Loucy (cell line): Measurements from ENCODE around the gene FAM169A.

Source experiments
- H2AFZ ChIP-seq: fragments of 200-600 bp; sonication (generic); 2 replicates; pipeline ENCODE4 v1.6.0; 2016; ENCODE audit warnings: antibody characterized with exemption, mild to moderate bottlenecking, low read length, moderate library complexity
- H3F3A ChIP-seq: fragments of 200-600 bp; 2 replicates; pipeline ENCODE4 v1.6.0; 2016; ENCODE audit warnings: antibody characterized with exemption, low read depth, mild to moderate bottlenecking
- H3K27me3 ChIP-seq: fragments of 200-600 bp; sonication (generic); 2 replicates; pipeline ENCODE4 v1.6.1; 2014; ENCODE audit warnings: low read length, mild to moderate bottlenecking; ENCODE audit not compliant: insufficient read depth, poor library complexity, severe bottlenecking
- H3K36me3 ChIP-seq: fragments of 200-600 bp; sonication (generic); 2 replicates; pipeline ENCODE4 v1.6.1; 2016; ENCODE audit warnings: low read length; ENCODE audit not compliant: insufficient read depth
- H3K4me1 ChIP-seq: fragments of 200-600 bp; sonication (generic); 2 replicates; pipeline ENCODE4 v1.5.1; 2014; ENCODE audit warnings: low read length, mild to moderate bottlenecking; ENCODE audit not compliant: insufficient read depth, poor library complexity, severe bottlenecking
- H3K4me2 ChIP-seq: fragments of 200-600 bp; sonication (generic); 2 replicates; pipeline ENCODE4 v1.6.0; 2014; ENCODE audit warnings: antibody characterized with exemption, low read length, low read depth, mild to moderate bottlenecking; ENCODE audit not compliant: poor library complexity, severe bottlenecking
- H3K4me3 ChIP-seq: fragments of 200-600 bp; sonication (generic); 2 replicates; pipeline ENCODE4 v1.5.1; 2014; ENCODE audit warnings: low read length, mild to moderate bottlenecking, mixed read lengths; ENCODE audit not compliant: poor library complexity, severe bottlenecking
- H3K79me2 ChIP-seq: fragments of 200-600 bp; sonication (generic); 2 replicates; pipeline ENCODE4 v1.6.1; 2014; ENCODE audit warnings: low read length; ENCODE audit not compliant: insufficient read depth
- H3K9ac ChIP-seq: fragments of 200-600 bp; sonication (generic); 2 replicates; pipeline ENCODE4 v1.6.0; 2014; ENCODE audit warnings: mild to moderate bottlenecking, low read depth, low read length, moderate library complexity; ENCODE audit not compliant: poor library complexity, severe bottlenecking
- H3K9me2 ChIP-seq: fragments of 200-600 bp; sonication (generic); replicated peaks from 2 replicates; pipeline ENCODE4 v1.6.1; 2016; ENCODE audit warnings: low read depth, low read length, mixed read lengths
- H3K9me3 ChIP-seq: fragments of 200-600 bp; sonication (generic); 2 replicates; pipeline ENCODE4 v1.6.1; 2014; ENCODE audit warnings: mild to moderate bottlenecking, antibody characterized with exemption, low read length, low read depth; ENCODE audit not compliant: insufficient read depth
- H4K20me1 ChIP-seq: fragments of 200-600 bp; sonication (generic); 2 replicates; pipeline ENCODE4 v1.6.0; 2014; ENCODE audit warnings: antibody characterized with exemption, low read length, mild to moderate bottlenecking; ENCODE audit not compliant: insufficient read depth, poor library complexity, severe bottlenecking
- EZH2phosphoT487 ChIP-seq: fragments of 200-600 bp; IDR thresholded peaks from 2 replicates; pipeline ENCODE4 v1.6.1; 2018; ENCODE audit warnings: antibody characterized with exemption, mild to moderate bottlenecking, moderate library complexity, borderline replicate concordance
- TF ChIP-seq, protein P1 (sequence below): fragments of 200-600 bp; sonication (generic); conservative IDR thresholded peaks from 2 replicates; pipeline ENCODE4 v1.5.1; 2014; ENCODE audit warnings: mild to moderate bottlenecking, antibody characterized with exemption, low read length

FAM169A gene

GRCh38 chr5:74903165-74903787 is 37.1 kb upstream of the FAM169A start:
- no peaks in the 10 kb centered on the region for H3K36me3 ChIP-seq
- no peak overlapping the region for H3K9ac ChIP-seq
- no peaks in the 10 kb centered on the region for H3K9me2 ChIP-seq
- no peaks in the 10 kb centered on the region for H3K79me2 ChIP-seq
- H4K20me1 ChIP-seq = no peaks in the 10 kb centered on the region
- H3K4me3 ChIP-seq = no peak overlapping the region
- TF ChIP-seq EZH2phosphoT487 = no peak
- TF ChIP-seq, protein P1, sequence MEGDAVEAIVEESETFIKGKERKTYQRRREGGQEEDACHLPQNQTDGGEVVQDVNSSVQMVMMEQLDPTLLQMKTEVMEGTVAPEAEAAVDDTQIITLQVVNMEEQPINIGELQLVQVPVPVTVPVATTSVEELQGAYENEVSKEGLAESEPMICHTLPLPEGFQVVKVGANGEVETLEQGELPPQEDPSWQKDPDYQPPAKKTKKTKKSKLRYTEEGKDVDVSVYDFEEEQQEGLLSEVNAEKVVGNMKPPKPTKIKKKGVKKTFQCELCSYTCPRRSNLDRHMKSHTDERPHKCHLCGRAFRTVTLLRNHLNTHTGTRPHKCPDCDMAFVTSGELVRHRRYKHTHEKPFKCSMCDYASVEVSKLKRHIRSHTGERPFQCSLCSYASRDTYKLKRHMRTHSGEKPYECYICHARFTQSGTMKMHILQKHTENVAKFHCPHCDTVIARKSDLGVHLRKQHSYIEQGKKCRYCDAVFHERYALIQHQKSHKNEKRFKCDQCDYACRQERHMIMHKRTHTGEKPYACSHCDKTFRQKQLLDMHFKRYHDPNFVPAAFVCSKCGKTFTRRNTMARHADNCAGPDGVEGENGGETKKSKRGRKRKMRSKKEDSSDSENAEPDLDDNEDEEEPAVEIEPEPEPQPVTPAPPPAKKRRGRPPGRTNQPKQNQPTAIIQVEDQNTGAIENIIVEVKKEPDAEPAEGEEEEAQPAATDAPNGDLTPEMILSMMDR = peak; percentile 90
- no peak overlapping the region for H3K4me2 ChIP-seq
- H3F3A ChIP-seq = no peaks in the 10 kb centered on the region
- no peaks in the 10 kb centered on the region for H3K4me1 ChIP-seq
- 0 out of 2 replicates have a peak overlapping the region, but pooled peaks have one; percentile 26 for H2AFZ ChIP-seq
- no peaks in the 10 kb centered on the region for H3K27me3 ChIP-seq
- H3K9me3 ChIP-seq = no peaks in the 10 kb centered on the region

GRCh38 chr5:74897049-74897448 is 30.9 kb upstream of the FAM169A start:
- Histone ChIP-seq H3K4me3 (no peak overlapping the region), H3K4me1 (no peaks in the 10 kb centered on the region), H3K9me2 (no peaks in the 10 kb centered on the region), H3K4me2 (no peak overlapping the region), H2AFZ (no peak overlapping the region), H3K36me3 (no peaks in the 10 kb centered on the region), H3K27me3 (no peaks in the 10 kb centered on the region), H4K20me1 (no peaks in the 10 kb centered on the region), H3K9me3 (no peaks in the 10 kb centered on the region), H3K9ac (no peak overlapping the region), H3F3A (no peaks in the 10 kb centered on the region), H3K79me2 (no peaks in the 10 kb centered on the region)
- TF ChIP-seq EZH2phosphoT487 = no peak
- TF ChIP-seq, protein P1 = no peak

- no peaks in the 10 kb centered on the region for H3F3A ChIP-seq
- no peak overlapping the region for H3K4me2 ChIP-seq
Observed at GRCh38 chr5:74895906-74896305, 29.7 kb upstream of the FAM169A start.

More at GRCh38 chr5:74895906-74896305, 29.7 kb upstream of the FAM169A start:
- Histone ChIP-seq H3K9ac (no peak overlapping the region), H3K4me3 (no peak overlapping the region), H3K36me3 (no peaks in the 10 kb centered on the region), H3K79me2 (no peaks in the 10 kb centered on the region), H3K4me1 (no peaks in the 10 kb centered on the region), H2AFZ (no peak overlapping the region), H3K9me3 (no peaks in the 10 kb centered on the region), H3K27me3 (no peaks in the 10 kb centered on the region), H4K20me1 (no peaks in the 10 kb centered on the region), H3K9me2 (no peaks in the 10 kb centered on the region)
- no peak for TF ChIP-seq EZH2phosphoT487
- TF ChIP-seq, protein P1 = no peak
